Mesenchymal stem cell (in vitro differentiated cells and primary cell): Measurements from ENCODE around the gene IP6K2. TPM values are rescaled to one million over a fixed set of nuclear protein-coding genes. Genes with fewer than 3 reads are reported as not detected.
"Not testable (repeated sequence)": the region's sequence is repeated elsewhere in the genome, so short reads cannot be mapped to it uniquely, and the experiment has no call there.

ENCODE experiments used
- DNase-seq: peaks from one replicate; pipeline ENCODE4 v3.0.0-alpha.2; 2013
- H2AFZ ChIP-seq: one replicate; pipeline ENCODE4 v1.6.1; 2013; ENCODE audit warnings: low read depth, mild to moderate bottlenecking, control low read depth, inconsistent platforms, low read length, moderate library complexity
- H2AK5ac ChIP-seq: 2 replicates; pipeline ENCODE4 v1.6.1; 2013; ENCODE audit warnings: low read length, moderate library complexity, mild to moderate bottlenecking, inconsistent platforms; ENCODE audit not compliant: severe bottlenecking
- H2BK120ac ChIP-seq: one replicate; pipeline ENCODE4 v1.6.1; 2013; ENCODE audit warnings: low read depth, mild to moderate bottlenecking, inconsistent platforms, low read length, moderate library complexity
- H2BK12ac ChIP-seq, 2 experiments: one replicate each; pipeline ENCODE4 v1.6.1; 2013; ENCODE audit warnings: inconsistent platforms in 2 of 2, low read length in 2 of 2, mild to moderate bottlenecking in 2 of 2, moderate library complexity in 2 of 2, control low read depth in 1 of 2
- H2BK15ac ChIP-seq: one replicate; pipeline ENCODE4 v1.6.1; 2013; ENCODE audit warnings: mild to moderate bottlenecking, low read depth, inconsistent platforms; ENCODE audit not compliant: poor library complexity, severe bottlenecking
- H2BK5ac ChIP-seq: 2 replicates; pipeline ENCODE4 v1.6.1; 2013; ENCODE audit warnings: low read depth, mild to moderate bottlenecking, low read length, control low read depth, inconsistent platforms; ENCODE audit not compliant: poor library complexity, severe bottlenecking
- H3K14ac ChIP-seq, 2 experiments: one replicate each; pipeline ENCODE4 v1.6.1; 2013; ENCODE audit warnings: inconsistent platforms in 2 of 2, low read length in 2 of 2, control low read depth in 1 of 2, mild to moderate bottlenecking in 1 of 2, moderate library complexity in 1 of 2
- H3K18ac ChIP-seq, 2 experiments: one replicate each; pipeline ENCODE4 v1.6.1; 2013; ENCODE audit warnings: inconsistent platforms in 2 of 2, low read length in 2 of 2, control low read depth in 1 of 2, low read depth in 1 of 2, mild to moderate bottlenecking in 1 of 2
- H3K23ac ChIP-seq, 2 experiments: one replicate each; pipeline ENCODE4 v1.6.1; 2013; ENCODE audit warnings: inconsistent platforms in 2 of 2, low read length in 2 of 2, mild to moderate bottlenecking in 2 of 2, moderate library complexity in 2 of 2, control low read depth in 1 of 2
- H3K27ac ChIP-seq: 2 replicates; pipeline ENCODE4 v1.5.1; 2013; ENCODE audit warnings: mild to moderate bottlenecking, moderate library complexity, low read length, control low read depth, inconsistent platforms; ENCODE audit not compliant: poor library complexity, severe bottlenecking
- H3K27me3 ChIP-seq, 2 experiments: 2 replicates each; pipeline versions ENCODE4 v1.6.1 to v1.7.0; 2013; ENCODE audit warnings: low read length in 2 of 2, mild to moderate bottlenecking in 2 of 2, moderate library complexity in 2 of 2, control low read depth in 1 of 2, inconsistent platforms in 1 of 2; ENCODE audit not compliant: control insufficient read depth in 1 of 2, insufficient read depth in 1 of 2
- H3K36me3 ChIP-seq, 2 experiments: 2 replicates each; pipeline versions ENCODE4 v1.6.1 to v1.7.0; 2013; ENCODE audit warnings: low read length in 2 of 2, control low read depth in 1 of 2, inconsistent platforms in 1 of 2, low read depth in 1 of 2, mild to moderate bottlenecking in 1 of 2; ENCODE audit not compliant: insufficient read depth in 2 of 2, control insufficient read depth in 1 of 2
- H3K4ac ChIP-seq, 2 experiments: one replicate each; pipeline ENCODE4 v1.6.1; 2013; ENCODE audit warnings: inconsistent platforms in 2 of 2, low read length in 2 of 2, mild to moderate bottlenecking in 2 of 2, moderate library complexity in 2 of 2, control low read depth in 1 of 2, low read depth in 1 of 2
- H3K4me1 ChIP-seq: 2 replicates; pipeline ENCODE4 v1.6.1; 2013; ENCODE audit warnings: low read depth, low read length, control low read depth; ENCODE audit not compliant: control insufficient read depth, insufficient read depth
- H3K4me2 ChIP-seq: 2 replicates; pipeline ENCODE4 v1.6.1; 2013; ENCODE audit warnings: low read length, mild to moderate bottlenecking, inconsistent platforms; ENCODE audit not compliant: poor library complexity, severe bottlenecking
- H3K4me3 ChIP-seq, 2 experiments: 2 replicates each; pipeline versions ENCODE4 v1.5.1 to v1.7.0; 2013; ENCODE audit warnings: low read length in 2 of 2, mild to moderate bottlenecking in 2 of 2, control low read depth in 1 of 2, low read depth in 1 of 2; ENCODE audit not compliant: insufficient read depth in 1 of 2
- H3K79me1 ChIP-seq: replicated peaks from 2 replicates; pipeline ENCODE4 v1.6.1; 2013; ENCODE audit warnings: mild to moderate bottlenecking, control low read depth, low read length, inconsistent platforms; ENCODE audit not compliant: poor library complexity, severe bottlenecking
- H3K9ac ChIP-seq: 2 replicates; pipeline ENCODE4 v1.7.0; 2013; ENCODE audit warnings: mild to moderate bottlenecking, low read length, moderate library complexity
- H3K9me3 ChIP-seq: 2 replicates; pipeline ENCODE4 v1.7.0; 2013; ENCODE audit warnings: mild to moderate bottlenecking, low read length; ENCODE audit not compliant: control insufficient read depth
- H4K8ac ChIP-seq: one replicate; pipeline ENCODE4 v1.6.1; 2013; ENCODE audit warnings: inconsistent platforms, mild to moderate bottlenecking, low read length, moderate library complexity
- H4K91ac ChIP-seq: one replicate; pipeline ENCODE4 v1.6.1; 2013; ENCODE audit warnings: mild to moderate bottlenecking, low read length, inconsistent platforms
- whole genome bisulfite sequencing: methylation state at CpG from one replicate; pipeline ENCODE4 v1.1.7; 2013; ENCODE audit warnings: mixed read lengths; 5-methylcytosine and 5-hydroxymethylcytosine counted together
- polyA plus RNA-seq, 2 experiments: library from polyadenylated mRNA; stranded (reverse); fragments of 200-250 nt; gene quantifications; one replicate each; pipeline ENCODE4 v1.2.3, GENCODE V29; 2013

Gene IP6K2
- polyA plus RNA-seq (2013, experiment 1 of 2), result 75.8 TPM
- 75.0 TPM for polyA plus RNA-seq (2013, experiment 2 of 2)

- peak within 1 kb of the TSS in 1 of 2 experiments; percentile 87 for H3K14ac ChIP-seq
- H3K27me3 ChIP-seq, result no peaks in the 10 kb centered on the region
- peak within 1 kb of the TSS; percentile 87 to 94 for H3K18ac ChIP-seq
- peak within 1 kb of the TSS; percentile 82 for H3K27ac ChIP-seq
- peak within 1 kb of the TSS; percentile 83 for H2BK5ac ChIP-seq
- peak within 1 kb of the TSS; percentile 94 for H4K91ac ChIP-seq
- H2BK120ac ChIP-seq, result peak within 1 kb of the TSS; percentile 86
- H3K36me3 ChIP-seq, result peaks cover 17 to 22% of the 10 kb centered on the region in 2 experiments
- H3K23ac ChIP-seq, result peak within 1 kb of the TSS in 1 of 2 experiments; percentile 73
- WGBS, result 6% methylated on average over 38 of the region's 38 CpGs
- DNase-seq, result peak; percentile 98
- peak within 1 kb of the TSS; percentile 88 to 95 for H3K4ac ChIP-seq
- H3K79me1 ChIP-seq, result no peaks in the 10 kb centered on the region
- H3K9me3 ChIP-seq, result no peaks in the 10 kb centered on the region
- H3K4me2 ChIP-seq, result peak within 1 kb of the TSS; percentile 35
- peak within 1 kb of the TSS; percentile 86 for H2AFZ ChIP-seq
- peak within 1 kb of the TSS; percentile 89 to 96 for H3K4me3 ChIP-seq
- H3K4me1 ChIP-seq, result peaks cover 12% of the 10 kb centered on the region
- H3K9ac ChIP-seq, result peak within 1 kb of the TSS; percentile 100
- peak within 1 kb of the TSS; percentile 59 for H4K8ac ChIP-seq
- peak within 1 kb of the TSS in 1 of 2 experiments; percentile 49 for H2BK12ac ChIP-seq
- H2AK5ac ChIP-seq, result peak within 1 kb of the TSS; percentile 99
- H2BK15ac ChIP-seq, result no peak within 1 kb of the TSS
Measured at GRCh38 chr3:48716982-48717746, at the start of gene IP6K2. Gene IP6K2, minus strand, starts transcription at chr3:48717221. Its CDS starts 21,930 bp downstream, at chr3:48695291.

DNA sequence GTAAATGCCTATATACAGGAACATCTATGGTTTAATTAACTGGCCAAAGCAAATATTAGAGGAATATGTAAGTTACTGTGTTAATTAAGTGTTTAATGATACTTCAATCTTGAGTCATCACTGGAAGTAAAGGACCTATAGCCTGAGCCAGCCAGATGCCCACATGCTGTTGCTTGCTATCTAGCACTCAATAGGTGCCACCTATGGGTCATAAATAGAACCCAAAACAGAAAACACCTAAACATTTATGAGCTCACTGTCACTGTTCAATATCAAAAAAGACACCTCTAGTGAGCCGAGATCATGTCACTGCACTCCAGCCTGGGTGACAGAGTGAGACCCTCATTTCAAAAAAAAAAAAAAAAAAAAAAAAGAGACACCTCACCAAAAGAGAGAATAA is 48.4 kb upstream of the IP6K2 start:
- peak; percentile 13 for DNase-seq
- 100% methylated on average over 1 of the region's 1 CpG for WGBS
- no peak overlapping the region for H3K4me3 ChIP-seq
- H3K27me3 ChIP-seq, result no peaks in the 10 kb centered on the region
- no peak overlapping the region for H3K18ac ChIP-seq
- H3K36me3 ChIP-seq, result peaks cover 9 to 57% of the 10 kb centered on the region in 2 experiments
- H3K14ac ChIP-seq, result no peak overlapping the region
- no peak overlapping the region for H2AFZ ChIP-seq
- H2BK12ac ChIP-seq, result no peak overlapping the region
- no peak overlapping the region for H2BK120ac ChIP-seq
- no peaks in the 10 kb centered on the region for H3K9me3 ChIP-seq
- H2AK5ac ChIP-seq, result no peak overlapping the region
- no peak overlapping the region for H4K91ac ChIP-seq
- H3K27ac ChIP-seq, result no peak overlapping the region
- peaks cover 1% of the 10 kb centered on the region for H3K79me1 ChIP-seq
- no peak overlapping the region for H3K4me2 ChIP-seq
- H2BK15ac ChIP-seq, result no peak overlapping the region
- H2BK5ac ChIP-seq, result no peak overlapping the region
- no peak overlapping the region for H3K23ac ChIP-seq
- no peak overlapping the region for H3K9ac ChIP-seq
- no peak overlapping the region for H3K4ac ChIP-seq
- H4K8ac ChIP-seq, result no peak overlapping the region
- peaks cover 5% of the 10 kb centered on the region for H3K4me1 ChIP-seq

DNA sequence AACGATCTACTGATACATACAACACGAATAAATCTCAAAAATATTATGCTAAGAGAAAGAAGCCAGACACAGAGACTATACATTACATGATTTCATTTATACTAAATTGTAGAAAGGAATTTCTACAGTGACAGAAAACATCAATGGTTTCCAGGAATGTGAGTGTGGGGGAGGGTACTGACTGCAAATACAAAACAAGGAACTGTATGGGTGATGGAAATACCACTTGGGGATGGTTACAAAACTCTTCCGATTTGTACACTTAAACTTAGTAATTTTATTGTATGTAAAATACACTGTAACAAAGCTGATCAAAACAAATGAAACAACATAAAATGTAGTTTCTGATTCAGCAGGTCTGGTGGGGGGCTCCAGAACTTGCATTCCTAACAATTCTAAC is 45.8 kb upstream of the IP6K2 start:
- Histone ChIP-seq H3K79me1 (peaks cover 3% of the 10 kb centered on the region), H3K18ac (no peak overlapping the region), H3K4me2 (no peak overlapping the region)

DNA sequence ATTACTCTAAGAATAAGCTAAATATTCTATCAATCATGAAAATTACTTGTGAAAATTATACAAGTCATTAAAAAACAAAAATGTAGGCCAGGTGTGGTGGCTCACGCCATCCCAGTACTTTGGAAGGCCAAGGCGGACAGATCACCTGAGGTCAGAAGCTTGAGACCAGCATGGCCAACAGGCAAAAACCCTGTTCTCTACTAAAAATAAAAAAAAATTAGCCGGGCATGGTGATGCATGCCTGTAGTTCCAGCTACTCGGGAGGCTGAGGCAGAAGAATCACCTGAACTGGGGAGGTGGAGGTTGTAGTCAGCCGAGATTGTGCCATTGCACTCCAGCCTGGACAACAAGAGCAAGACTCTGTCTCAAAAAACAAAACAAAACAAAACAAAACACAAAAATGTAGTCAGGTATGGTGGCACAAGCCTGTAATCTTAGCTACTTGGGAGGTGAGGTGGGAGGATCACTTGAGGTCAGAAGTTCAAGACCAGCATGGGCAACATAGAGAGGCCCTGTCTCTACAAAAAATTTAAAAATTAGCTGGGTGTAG is 43.0 kb upstream of the IP6K2 start:
- not testable (repeated sequence) for H2AFZ ChIP-seq, H2BK5ac ChIP-seq

More for the DNA sequence above, 45.8 kb upstream of the IP6K2 start:
- Histone ChIP-seq H4K91ac (no peak overlapping the region), H3K27me3 (no peaks in the 10 kb centered on the region), H2AK5ac (no peak overlapping the region), H2AFZ (no peak overlapping the region), H2BK12ac (no peak overlapping the region), H3K4me3 (no peak overlapping the region), H3K4ac (no peak overlapping the region), H3K14ac (no peak overlapping the region), H2BK15ac (no peak overlapping the region), H3K9ac (no peak overlapping the region), H3K9me3 (no peaks in the 10 kb centered on the region), H2BK120ac (no peak overlapping the region), H3K36me3 (peaks cover 9 to 61% of the 10 kb centered on the region in 2 experiments), H2BK5ac (no peak overlapping the region), H3K23ac (no peak overlapping the region), H3K4me1 (no peaks in the 10 kb centered on the region), H4K8ac (no peak overlapping the region), H3K27ac (no peak overlapping the region)
- no peak for DNase-seq
- no CpG with 5 or more reads among the region's 3 CpGs for WGBS

More for the DNA sequence above, 43.0 kb upstream of the IP6K2 start:
- H3K9ac ChIP-seq, H4K91ac ChIP-seq, H3K9me3 ChIP-seq, H2BK12ac ChIP-seq, H3K4me3 ChIP-seq, H3K27ac ChIP-seq, DNase-seq, H3K4ac ChIP-seq, H3K18ac ChIP-seq, H3K79me1 ChIP-seq, H3K27me3 ChIP-seq, H4K8ac ChIP-seq, H2AK5ac ChIP-seq, H3K4me2 ChIP-seq, H2BK120ac ChIP-seq, H2BK15ac ChIP-seq, H3K23ac ChIP-seq, H3K4me1 ChIP-seq, H3K14ac ChIP-seq: not testable (repeated sequence)
- WGBS, result 100% methylated on average over 4 of the region's 5 CpGs
- peaks cover 9 to 67% of the 10 kb centered on the region in 2 experiments for H3K36me3 ChIP-seq
